WTC11 (cell line): ENCODE measurements around the gene ADAMTS19. TPM values are rescaled to one million over a fixed set of nuclear protein-coding genes. Genes with fewer than 3 reads are reported as not detected.

Experiments used
- ATAC-seq: fragments of 200-7000 bp; cut with Tn5 transposase; 2 replicates; pipeline ENCODE4 v1.10.0; 2021; ENCODE audit warnings: mild to moderate bottlenecking, moderate library complexity
- CTCF ChIA-PET: fragments of 300-600 bp; sonication (Branson Sonifier 250); formaldehyde crosslinking; loops from one replicate; lab custom pipeline; 2021; ENCODE audit warnings: antibody characterized with exemption; lab: Charles Lee
- POLR2A ChIA-PET: fragments of 350-600 bp; sonication (Branson Sonifier 250); formaldehyde crosslinking; loops from one replicate; lab custom pipeline; 2021; ENCODE audit warnings: antibody characterized with exemption; lab: Charles Lee
- DNase-seq: peaks from one replicate; pipeline ENCODE4 v3.0.0; 2021; ENCODE audit warnings: low spot score
- H3K27ac Mint-ChIP-seq: 2 replicates; pipeline ENCODE4 v1.8.0; 2021; ENCODE audit warnings: mixed read lengths
- H3K27me3 Mint-ChIP-seq: 2 replicates; pipeline ENCODE4 v1.8.0; 2021; ENCODE audit warnings: low read depth, mild to moderate bottlenecking, moderate library complexity, mixed read lengths
- H3K36me3 Mint-ChIP-seq: 2 replicates; pipeline ENCODE4 v1.8.0; 2021; ENCODE audit warnings: mixed read lengths
- H3K4me1 Mint-ChIP-seq: 2 replicates; pipeline ENCODE4 v1.8.0; 2022; ENCODE audit warnings: mixed read lengths
- H3K4me3 Mint-ChIP-seq: 2 replicates; pipeline ENCODE4 v1.8.0; 2021; ENCODE audit warnings: mild to moderate bottlenecking, moderate library complexity, mixed read lengths
- H3K9me3 Mint-ChIP-seq: 2 replicates; pipeline ENCODE4 v1.8.0; 2021; ENCODE audit warnings: mixed read lengths
- ARID4B ChIP-seq: sonication (generic); formaldehyde crosslinking; IDR thresholded peaks from 2 replicates; pipeline ENCODE4 v1.8.0; 2023; ENCODE audit warnings: missing genetic modification reagents, mild to moderate bottlenecking, borderline replicate concordance
- ATF3 ChIP-seq: sonication (generic); formaldehyde crosslinking; conservative IDR thresholded peaks from 2 replicates; pipeline ENCODE4 v1.8.1; 2022; ENCODE audit warnings: mild to moderate bottlenecking, missing genetic modification reagents
- CREB1 ChIP-seq: sonication (generic); formaldehyde crosslinking; IDR thresholded peaks from 2 replicates; pipeline ENCODE4 v1.8.0; 2023; ENCODE audit warnings: mild to moderate bottlenecking, missing genetic modification reagents
- CREM ChIP-seq: sonication (generic); formaldehyde crosslinking; IDR thresholded peaks from 2 replicates; pipeline ENCODE4 v1.8.1; 2022; ENCODE audit warnings: mild to moderate bottlenecking, missing genetic modification reagents, moderate library complexity
- ERG ChIP-seq: fragments of 250-450 bp; sonication (Bioruptor Pico); IDR thresholded peaks from 2 replicates; pipeline ENCODE4 v1.8.0; 2021; ENCODE audit warnings: mild to moderate bottlenecking
- HMGXB4 ChIP-seq: sonication (generic); formaldehyde crosslinking; IDR thresholded peaks from 2 replicates; pipeline ENCODE4 v1.8.1; 2023; ENCODE audit warnings: mild to moderate bottlenecking, moderate library complexity, missing genetic modification reagents
- JAZF1 ChIP-seq: fragments of 250-450 bp; sonication (Bioruptor Pico); IDR thresholded peaks from 2 replicates; pipeline ENCODE4 v1.9.0; 2021; ENCODE audit warnings: moderate library complexity, mild to moderate bottlenecking, inconsistent platforms
- MAX ChIP-seq: sonication (generic); formaldehyde crosslinking; IDR thresholded peaks from 2 replicates; pipeline ENCODE4 v1.8.0; 2022; ENCODE audit warnings: mild to moderate bottlenecking, missing genetic modification reagents
- NFE2L1 ChIP-seq: sonication (generic); formaldehyde crosslinking; IDR thresholded peaks from 2 replicates; pipeline ENCODE4 v1.8.1; 2023; ENCODE audit warnings: missing genetic modification reagents
- NFYB ChIP-seq: sonication (generic); formaldehyde crosslinking; conservative IDR thresholded peaks from 2 replicates; pipeline ENCODE4 v1.8.0; 2022; ENCODE audit warnings: low read depth, missing genetic modification reagents
- NR3C1 ChIP-seq: sonication (generic); formaldehyde crosslinking; conservative IDR thresholded peaks from 2 replicates; pipeline ENCODE4 v1.8.1; 2023; ENCODE audit warnings: low read depth, mild to moderate bottlenecking, missing genetic modification reagents
- ZNF232 ChIP-seq: sonication (generic); formaldehyde crosslinking; IDR thresholded peaks from 2 replicates; pipeline ENCODE4 v1.8.0; 2022; ENCODE audit warnings: mild to moderate bottlenecking, missing genetic modification reagents
- ZNF263 ChIP-seq: sonication (generic); formaldehyde crosslinking; IDR thresholded peaks from 2 replicates; pipeline ENCODE4 v1.8.1; 2022; ENCODE audit warnings: low read depth, mild to moderate bottlenecking, moderate library complexity, missing genetic modification reagents
- ZNF671 ChIP-seq: fragments of 250-450 bp; sonication (Bioruptor Pico); IDR thresholded peaks from 2 replicates; pipeline ENCODE4 v1.8.0; 2021; ENCODE audit warnings: mild to moderate bottlenecking
- total RNA-seq: library from RNA; stranded (reverse); gene quantifications from 3 replicates; pipeline ENCODE4 v1.2.3, GENCODE V29; 2021
- TF ChIP-seq, protein P1 (sequence below): sonication (generic); formaldehyde crosslinking; IDR thresholded peaks from 2 replicates; pipeline ENCODE4 v1.8.0; 2022; ENCODE audit warnings: mild to moderate bottlenecking, missing genetic modification reagents
- TF ChIP-seq, protein P2 (sequence below): sonication (generic); formaldehyde crosslinking; IDR thresholded peaks from 2 replicates; pipeline ENCODE4 v1.8.1; 2023; ENCODE audit warnings: mild to moderate bottlenecking, missing genetic modification reagents

Gene ADAMTS19
- total RNA-seq, 1 experiment from 2014 or later, result 28.0 TPM

DNA sequence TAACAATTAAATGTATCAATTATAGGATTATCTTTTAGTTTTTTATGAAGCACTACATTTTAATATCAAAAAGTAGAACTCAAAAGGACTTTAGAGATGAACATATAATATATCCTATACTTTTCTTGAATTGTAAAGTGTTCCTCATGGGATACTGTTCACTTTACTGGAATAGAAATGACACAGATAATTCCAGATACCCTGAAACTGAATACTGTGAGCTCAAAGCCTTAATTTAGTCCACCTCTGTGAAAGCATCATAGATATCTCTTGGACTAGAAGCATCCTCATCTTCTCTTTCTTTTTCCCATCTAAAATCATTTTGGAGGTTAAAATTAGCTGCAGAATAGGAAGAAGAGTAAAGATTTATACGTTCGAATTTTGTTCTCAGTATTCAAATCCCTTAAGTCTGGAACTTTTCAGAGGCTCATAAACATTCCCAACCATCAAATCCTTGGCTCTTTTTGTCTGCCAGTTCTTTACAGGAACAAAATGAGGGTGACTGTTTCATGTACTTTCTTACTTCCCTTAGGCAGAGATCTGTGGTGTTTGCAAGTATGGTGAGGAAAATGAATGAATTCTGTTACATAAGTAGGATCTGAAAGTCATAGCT is 49.4 kb downstream of the ADAMTS19 start:
- no peak overlapping the region for H3K4me3 Mint-ChIP-seq
- no peak for ATAC-seq
- CTCF ChIA-PET, result no interaction called here
- peaks cover 3% of the 10 kb centered on the region for H3K9me3 Mint-ChIP-seq
- no peak for DNase-seq
- no peaks in the 10 kb centered on the region for H3K4me1 Mint-ChIP-seq
- no peak overlapping the region for H3K27ac Mint-ChIP-seq
- no peak for TF ChIP-seq NFYB
- no peak for TF ChIP-seq ATF3 (CRISPR knock-in tag)
- no peak for TF ChIP-seq CREM
- TF ChIP-seq, protein P1, sequence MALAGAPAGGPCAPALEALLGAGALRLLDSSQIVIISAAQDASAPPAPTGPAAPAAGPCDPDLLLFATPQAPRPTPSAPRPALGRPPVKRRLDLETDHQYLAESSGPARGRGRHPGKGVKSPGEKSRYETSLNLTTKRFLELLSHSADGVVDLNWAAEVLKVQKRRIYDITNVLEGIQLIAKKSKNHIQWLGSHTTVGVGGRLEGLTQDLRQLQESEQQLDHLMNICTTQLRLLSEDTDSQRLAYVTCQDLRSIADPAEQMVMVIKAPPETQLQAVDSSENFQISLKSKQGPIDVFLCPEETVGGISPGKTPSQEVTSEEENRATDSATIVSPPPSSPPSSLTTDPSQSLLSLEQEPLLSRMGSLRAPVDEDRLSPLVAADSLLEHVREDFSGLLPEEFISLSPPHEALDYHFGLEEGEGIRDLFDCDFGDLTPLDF (CRISPR knock-in tag), result no peak
- no peak for TF ChIP-seq ERG (CRISPR knock-in tag)
- TF ChIP-seq, protein P2, sequence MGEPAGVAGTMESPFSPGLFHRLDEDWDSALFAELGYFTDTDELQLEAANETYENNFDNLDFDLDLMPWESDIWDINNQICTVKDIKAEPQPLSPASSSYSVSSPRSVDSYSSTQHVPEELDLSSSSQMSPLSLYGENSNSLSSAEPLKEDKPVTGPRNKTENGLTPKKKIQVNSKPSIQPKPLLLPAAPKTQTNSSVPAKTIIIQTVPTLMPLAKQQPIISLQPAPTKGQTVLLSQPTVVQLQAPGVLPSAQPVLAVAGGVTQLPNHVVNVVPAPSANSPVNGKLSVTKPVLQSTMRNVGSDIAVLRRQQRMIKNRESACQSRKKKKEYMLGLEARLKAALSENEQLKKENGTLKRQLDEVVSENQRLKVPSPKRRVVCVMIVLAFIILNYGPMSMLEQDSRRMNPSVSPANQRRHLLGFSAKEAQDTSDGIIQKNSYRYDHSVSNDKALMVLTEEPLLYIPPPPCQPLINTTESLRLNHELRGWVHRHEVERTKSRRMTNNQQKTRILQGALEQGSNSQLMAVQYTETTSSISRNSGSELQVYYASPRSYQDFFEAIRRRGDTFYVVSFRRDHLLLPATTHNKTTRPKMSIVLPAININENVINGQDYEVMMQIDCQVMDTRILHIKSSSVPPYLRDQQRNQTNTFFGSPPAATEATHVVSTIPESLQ, result no peak
- TF ChIP-seq NR3C1 (CRISPR knock-in tag), result no peak
- no peak for TF ChIP-seq ZNF671 (CRISPR knock-in tag)
- no peak for TF ChIP-seq ARID4B (CRISPR knock-in tag)
- no peak for TF ChIP-seq JAZF1
- no peak for TF ChIP-seq CREB1 (CRISPR knock-in tag)
- no peak for TF ChIP-seq ZNF232
- TF ChIP-seq NFE2L1 (CRISPR knock-in tag), result no peak
- TF ChIP-seq HMGXB4 (CRISPR knock-in tag), result no peak
- TF ChIP-seq MAX (CRISPR knock-in tag), result no peak
- TF ChIP-seq ZNF263 (CRISPR knock-in tag), result no peak
- TF ChIP-seq, all 79 proteins: peak for 0
- peaks cover 21% of the 10 kb centered on the region for H3K36me3 Mint-ChIP-seq
- POLR2A ChIA-PET, result no interaction called here
- no peaks in the 10 kb centered on the region for H3K27me3 Mint-ChIP-seq
